ENCODE data around the gene RPL32.

DNA sequence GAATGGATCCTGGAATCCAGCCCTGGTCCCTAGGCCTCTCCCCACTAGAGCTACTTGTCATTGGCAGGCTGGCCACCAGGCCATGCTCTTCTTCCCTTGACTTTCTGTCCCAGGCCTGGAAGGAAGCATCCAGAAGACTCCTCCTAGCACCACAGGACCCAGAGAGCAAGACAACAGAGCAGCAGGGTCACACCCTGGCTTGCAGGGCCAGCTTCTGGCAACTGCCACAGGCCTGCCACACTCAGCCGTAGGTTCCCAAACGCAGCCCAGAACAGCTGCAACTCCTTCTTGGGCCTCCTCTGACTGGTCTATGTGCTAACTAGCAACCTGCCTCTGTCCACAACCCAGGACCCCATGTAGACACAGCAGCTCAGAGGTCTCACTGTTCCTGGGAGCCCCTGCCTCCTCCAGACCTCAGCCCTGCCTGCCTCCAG, 36.8 kb upstream of the RPL32 start:
- TF ChIP-seq POLR2A (IDR thresholded peaks at IDR 0.05): no peak
- TF ChIP-seq, protein P1, sequence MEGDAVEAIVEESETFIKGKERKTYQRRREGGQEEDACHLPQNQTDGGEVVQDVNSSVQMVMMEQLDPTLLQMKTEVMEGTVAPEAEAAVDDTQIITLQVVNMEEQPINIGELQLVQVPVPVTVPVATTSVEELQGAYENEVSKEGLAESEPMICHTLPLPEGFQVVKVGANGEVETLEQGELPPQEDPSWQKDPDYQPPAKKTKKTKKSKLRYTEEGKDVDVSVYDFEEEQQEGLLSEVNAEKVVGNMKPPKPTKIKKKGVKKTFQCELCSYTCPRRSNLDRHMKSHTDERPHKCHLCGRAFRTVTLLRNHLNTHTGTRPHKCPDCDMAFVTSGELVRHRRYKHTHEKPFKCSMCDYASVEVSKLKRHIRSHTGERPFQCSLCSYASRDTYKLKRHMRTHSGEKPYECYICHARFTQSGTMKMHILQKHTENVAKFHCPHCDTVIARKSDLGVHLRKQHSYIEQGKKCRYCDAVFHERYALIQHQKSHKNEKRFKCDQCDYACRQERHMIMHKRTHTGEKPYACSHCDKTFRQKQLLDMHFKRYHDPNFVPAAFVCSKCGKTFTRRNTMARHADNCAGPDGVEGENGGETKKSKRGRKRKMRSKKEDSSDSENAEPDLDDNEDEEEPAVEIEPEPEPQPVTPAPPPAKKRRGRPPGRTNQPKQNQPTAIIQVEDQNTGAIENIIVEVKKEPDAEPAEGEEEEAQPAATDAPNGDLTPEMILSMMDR (IDR thresholded peaks at IDR 0.05): no peak
